ENCODE measurements around the gene BOLA2B. TPM values are rescaled to one million over a fixed set of nuclear protein-coding genes. Genes with fewer than 3 reads are reported as not detected.

Gene BOLA2B
- total and polyA plus RNA-seq, 2 experiments from 2014 or later, result 350 to 659 TPM

- TF ChIP-seq ZNF462 (CRISPR knock-in tag; IDR thresholded peaks at IDR 0.05) (no peak), ZNF331 (CRISPR knock-in tag; IDR thresholded peaks at IDR 0.05; ENCODE audit: low read depth) (no peak), CTCF (conservative IDR thresholded peaks at IDR 0.05; ENCODE audit: low read depth in 2 of 2) (no peak), ZNF114 (CRISPR knock-in tag; IDR thresholded peaks at IDR 0.05) (no peak), EZH2 (IDR thresholded peaks at IDR 0.05; ENCODE audit: low read depth, unreplicated experiment) (no peak), ETS1 (IDR thresholded peaks at IDR 0.05) (no peak)
Measured at GRCh38 chr16:30144017-30144416, 49.4 kb downstream of the BOLA2B start (continued).

- Histone ChIP-seq H3K4me1 (ENCODE audit: insufficient read depth) (no peaks in the 10 kb centered on the region), H3K4me2 (no peak overlapping the region), H3K27ac (ENCODE audit: low read depth) (no peak overlapping the region), H3K4me3 (no peak overlapping the region), H3K36me3 (ENCODE audit: insufficient read depth) (no peaks in the 10 kb centered on the region), H3K9me2 (ENCODE audit: insufficient read depth) (no peaks in the 10 kb centered on the region), H4K20me1 (replicated peaks; ENCODE audit: insufficient read depth) (no peaks in the 10 kb centered on the region), H3K27me3 (ENCODE audit: insufficient read depth) (no peaks in the 10 kb centered on the region), H3F3A (replicated peaks; ENCODE audit: low read depth) (no peaks in the 10 kb centered on the region), H3K79me2 (replicated peaks; ENCODE audit: insufficient read depth) (no peaks in the 10 kb centered on the region), H2AFZ (no peak overlapping the region)
- Mint-ChIP-seq H3K27ac (no peak overlapping the region), H3K9me3 (no peaks in the 10 kb centered on the region), H3K27me3 (ENCODE audit: insufficient read depth, low read depth, poor library complexity) (peaks cover 1% of the 10 kb centered on the region), H3K36me3 (ENCODE audit: low read depth) (no peaks in the 10 kb centered on the region), H3K4me1 (no peaks in the 10 kb centered on the region), H3K4me3 (no peak overlapping the region)
- no peak for DNase-seq (ENCODE audit: low spot score)
- TF ChIP-seq ZNF331 (CRISPR knock-in tag; IDR thresholded peaks at IDR 0.05; ENCODE audit: low read depth), result no peak
- no peak for TF ChIP-seq CTCF (conservative IDR thresholded peaks at IDR 0.05; ENCODE audit: low read depth in 2 of 2)
- no peak for TF ChIP-seq POLR2AphosphoS5 (IDR thresholded peaks at IDR 0.05; ENCODE audit: low read depth)
- TF ChIP-seq ZNF114 (CRISPR knock-in tag; IDR thresholded peaks at IDR 0.05), result no peak
- no peak for TF ChIP-seq REST (IDR thresholded peaks at IDR 0.05; ENCODE audit: unreplicated experiment)
- TF ChIP-seq STAT1 (IDR thresholded peaks at IDR 0.05; ENCODE audit: unreplicated experiment), result no peak
- no peak for TF ChIP-seq EZH2 (IDR thresholded peaks at IDR 0.05; ENCODE audit: low read depth, unreplicated experiment)
- no peak for ATAC-seq
Measured at GRCh38 chr16:30143347-30143702, 50.1 kb downstream of the BOLA2B start.

Data from GM23338 (cell line).